ENCODE measurements around the gene PACRG.

DNA sequence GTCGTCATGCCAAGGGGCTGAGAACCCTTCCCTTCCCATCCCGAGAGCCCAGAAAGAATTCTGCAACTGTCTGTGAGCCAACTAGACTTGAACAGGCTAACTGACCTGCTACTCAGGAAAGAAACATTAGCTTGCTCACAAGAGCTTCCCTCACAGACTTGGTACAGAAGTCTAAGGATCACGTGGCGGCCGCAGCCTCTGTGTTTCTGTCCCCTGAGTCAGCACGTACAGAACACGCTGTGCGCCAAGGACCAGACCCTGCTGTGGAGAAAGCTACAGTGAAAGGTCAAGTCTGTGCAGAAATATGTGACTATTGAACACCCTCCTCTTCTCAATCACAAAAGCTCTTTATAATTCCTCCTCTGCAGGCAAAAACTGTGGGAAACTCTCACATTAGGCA lies 535.4 kb downstream of the PACRG start:
- TF ChIP-seq POLR2A (IDR thresholded peaks at IDR 0.05; ENCODE audit: low read depth, low read length) (no peak), POLR2AphosphoS5 (IDR thresholded peaks at IDR 0.05; ENCODE audit: low read depth, low read length) (no peak), TAF1 (IDR thresholded peaks at IDR 0.05; ENCODE audit: low read depth, low read length) (no peak)

All from GM12891 (cell line).